ENCODE data around the gene CST7.

CST7 gene

DNA sequence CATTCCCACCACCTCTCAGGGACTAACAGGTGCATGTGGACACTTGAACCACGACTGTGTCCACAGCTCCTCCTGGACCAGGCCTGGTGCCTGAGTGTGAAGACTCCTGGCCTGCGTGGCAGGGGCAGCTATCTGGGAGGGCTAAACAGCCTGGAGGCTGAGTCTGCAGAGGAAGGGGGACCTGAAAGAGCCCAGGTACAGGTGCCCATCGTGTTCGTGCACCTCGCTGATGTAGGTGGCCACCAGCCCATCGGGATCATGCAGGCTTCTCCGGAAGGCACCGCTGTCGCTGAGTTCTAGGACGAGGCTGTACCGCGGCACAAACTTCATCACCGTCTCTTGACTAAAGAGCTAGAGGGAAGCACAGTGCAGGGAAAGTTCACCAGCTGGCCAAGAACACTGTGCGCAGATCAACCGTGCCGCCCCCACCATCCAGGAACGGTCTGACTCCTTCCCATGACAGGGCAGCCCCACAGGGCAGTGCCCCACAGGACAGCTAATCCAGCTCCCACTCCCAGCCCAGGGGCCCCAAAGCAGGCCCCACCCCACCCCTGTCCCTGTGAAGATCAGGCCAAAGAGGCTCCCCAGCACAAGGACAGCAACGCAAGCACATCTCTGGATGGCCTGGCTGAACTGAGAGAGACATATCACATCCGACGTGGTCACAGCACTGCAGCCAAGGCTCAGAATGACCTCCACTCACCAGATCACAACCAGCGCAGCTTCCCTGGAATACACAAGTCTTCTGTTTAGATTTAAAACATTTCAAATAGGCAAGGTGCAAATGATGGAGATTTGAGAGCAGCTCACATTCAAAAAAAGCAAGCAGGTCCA is 14.8 kb downstream of the CST7 start:
- no peak for DNase-seq

DNA sequence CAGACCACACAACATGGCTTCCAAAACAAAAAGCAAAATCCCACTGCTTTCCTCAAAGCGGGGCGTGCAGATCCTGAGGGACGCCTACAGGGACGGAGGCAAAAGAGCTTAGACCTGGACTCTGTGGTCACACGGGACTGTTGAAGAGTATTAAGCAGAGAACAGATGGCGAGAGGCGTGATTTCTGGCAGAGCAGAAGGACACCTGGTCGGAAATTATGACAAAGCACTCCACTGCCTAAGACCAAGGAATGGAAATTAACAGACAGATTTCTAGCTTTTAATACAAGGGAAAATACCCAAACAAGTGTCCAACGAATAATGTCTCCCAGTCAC is 15.4 kb downstream of the CST7 start:
- no peak for DNase-seq

- no peak for DNase-seq
Measured at GRCh38 chr20:24965065-24965919, 16.2 kb downstream of the CST7 start.

GRCh38 chr20:24966317-24967012 is 17.4 kb downstream of the CST7 start:
- no peak for DNase-seq

DNA sequence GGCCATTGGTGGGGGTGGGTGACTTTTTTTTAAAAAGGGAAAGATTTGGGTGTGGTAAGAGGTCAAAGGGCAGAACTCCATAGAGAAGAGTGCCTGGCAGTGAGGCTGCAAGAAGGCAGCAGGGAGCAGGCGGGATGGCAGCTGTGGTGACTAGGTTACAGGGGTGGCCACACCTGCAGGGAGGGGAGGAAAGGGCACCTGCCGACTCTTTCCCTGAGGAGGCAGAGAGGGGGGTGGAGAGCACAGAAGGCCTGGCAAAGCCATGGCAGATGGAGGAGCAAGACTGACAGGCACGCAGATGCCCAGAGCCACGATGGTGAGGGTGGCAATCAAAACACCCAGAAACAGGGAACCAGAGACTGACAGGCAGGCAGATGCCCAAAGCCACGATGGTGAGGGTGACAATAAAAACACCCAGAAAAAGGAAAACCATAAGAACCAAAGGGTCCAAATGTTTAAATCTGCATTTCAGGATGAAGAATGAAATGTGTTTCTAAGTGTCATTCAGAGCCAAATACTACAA is 19.3 kb downstream of the CST7 start:
- no peak for DNase-seq

- DNase-seq, result no peak
Measured at GRCh38 chr20:24969186-24970029, 20.3 kb downstream of the CST7 start.

DNA sequence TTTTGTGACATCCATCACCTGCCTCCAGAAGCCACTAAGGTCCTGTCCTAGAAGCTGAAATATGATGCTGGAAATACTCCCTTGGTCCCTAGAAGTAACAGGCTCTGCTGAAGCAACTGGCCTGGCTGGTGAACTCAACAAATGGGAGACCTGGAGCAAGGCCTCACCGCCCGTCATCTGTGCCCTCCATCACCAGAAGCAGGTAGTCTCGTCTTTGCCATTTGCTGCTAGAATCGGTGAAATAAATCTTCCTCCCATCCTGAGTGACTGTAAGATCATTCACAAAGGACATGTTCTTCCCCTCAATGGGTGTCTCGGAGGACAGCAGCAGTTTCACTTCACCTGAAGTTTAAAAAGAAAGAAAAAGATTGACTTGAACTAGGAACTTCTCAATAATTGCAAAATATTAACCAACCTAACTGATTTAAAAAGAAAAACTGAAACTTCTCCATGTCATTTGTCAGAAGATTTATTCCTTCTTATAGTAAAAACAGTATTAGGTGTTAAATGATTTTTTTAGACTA is 21.0 kb downstream of the CST7 start:
- DNase-seq, result no peak

GRCh38 chr20:24970754-24971153 is 21.7 kb downstream of the CST7 start:
- DNase-seq, result no peak

GRCh38 chr20:24971376-24972101 is 22.5 kb downstream of the CST7 start:
- DNase-seq, result no peak

DNA sequence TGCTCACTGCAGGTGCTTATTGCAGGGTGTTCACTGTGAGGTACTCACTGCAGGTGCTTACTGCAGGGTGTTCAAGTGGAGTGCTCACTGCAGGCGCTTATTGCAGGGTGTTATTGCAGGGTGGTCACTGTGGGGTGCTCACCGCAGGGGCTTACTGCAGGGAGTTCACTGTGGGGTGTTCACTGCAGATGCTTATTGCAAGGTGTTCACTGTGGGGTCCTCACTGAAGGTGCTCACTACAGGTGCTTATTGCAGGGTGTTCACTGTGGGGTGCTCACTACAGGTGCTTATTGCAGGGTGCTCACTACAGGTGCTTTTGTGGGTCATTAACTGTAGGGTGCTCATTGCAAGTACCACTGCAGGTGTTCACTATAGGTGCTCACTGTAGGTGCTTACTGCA is 23.3 kb downstream of the CST7 start:
- no peak for DNase-seq

DNA sequence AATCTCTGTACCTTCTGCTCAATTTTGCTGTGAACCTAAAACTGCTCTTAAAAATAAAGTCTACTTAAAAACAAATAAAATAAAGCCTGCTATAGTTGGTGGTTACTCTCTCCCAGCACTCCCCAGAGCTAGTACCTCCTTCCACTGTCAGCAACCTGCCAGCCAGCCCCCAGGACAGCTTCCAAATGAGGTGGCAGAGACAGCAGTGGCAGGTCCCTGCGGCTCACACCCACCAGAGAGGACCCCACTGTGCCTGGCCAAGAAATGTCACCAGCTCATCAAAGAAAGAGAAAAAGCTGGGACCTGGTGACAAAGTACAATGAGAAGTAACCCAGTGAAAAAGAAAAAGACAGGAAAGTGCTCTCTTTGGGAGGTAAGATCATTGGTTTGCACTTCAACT is 28.3 kb downstream of the CST7 start:
- no peak for DNase-seq

- DNase-seq, result peak in 13 of 56 donors; percentile 19 to 64 (median 29)
Measured at GRCh38 chr20:24977797-24978196, 28.7 kb downstream of the CST7 start.

- DNase-seq, result peak in 42 of 56 donors; percentile 18 to 82 (median 55)
Measured at GRCh38 chr20:24978513-24978912, 29.4 kb downstream of the CST7 start.

DNA sequence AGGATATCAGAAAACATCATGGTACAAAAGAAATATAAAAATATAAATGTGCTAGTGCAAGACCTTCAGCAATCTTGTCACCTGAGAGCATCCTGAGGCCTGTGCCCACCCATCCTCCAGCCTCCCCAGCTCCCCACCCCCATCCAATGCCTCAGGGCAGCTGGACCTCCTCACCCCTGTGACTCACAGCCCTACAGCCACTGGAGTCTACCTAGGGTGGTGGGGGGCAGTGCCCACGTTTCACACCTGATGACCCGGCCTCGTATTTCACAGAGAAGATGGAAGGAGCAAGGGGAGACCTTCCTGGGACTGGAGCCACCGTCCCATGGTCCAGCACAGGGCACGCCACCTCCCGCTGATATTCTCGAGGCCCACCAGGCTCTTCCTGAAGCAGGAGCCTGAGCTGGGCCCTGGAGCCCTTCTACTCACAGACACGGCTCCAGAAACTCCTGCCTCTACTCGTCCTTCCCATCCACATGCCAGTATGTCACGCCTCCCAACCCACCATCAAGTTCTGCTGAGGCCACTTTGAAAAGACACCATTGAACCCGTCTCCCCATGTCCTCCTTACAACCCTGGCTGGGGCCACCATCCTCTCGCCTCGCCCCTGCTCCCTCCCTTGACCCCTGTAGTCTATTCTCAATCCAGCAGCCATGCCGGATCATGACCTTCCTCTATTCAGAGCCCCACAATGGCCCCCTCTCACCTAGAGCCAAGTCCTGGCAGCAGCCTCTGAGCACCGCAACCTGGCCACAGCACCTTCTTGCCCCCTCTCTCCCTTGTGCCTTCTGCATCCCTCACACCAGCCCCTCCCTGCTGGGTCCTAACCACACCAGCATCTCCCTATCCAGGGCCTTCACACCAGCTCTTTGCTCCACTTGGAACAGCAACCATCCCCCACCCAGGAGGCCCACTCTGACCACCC is 30.2 kb downstream of the CST7 start:
- no peak for DNase-seq

DNA sequence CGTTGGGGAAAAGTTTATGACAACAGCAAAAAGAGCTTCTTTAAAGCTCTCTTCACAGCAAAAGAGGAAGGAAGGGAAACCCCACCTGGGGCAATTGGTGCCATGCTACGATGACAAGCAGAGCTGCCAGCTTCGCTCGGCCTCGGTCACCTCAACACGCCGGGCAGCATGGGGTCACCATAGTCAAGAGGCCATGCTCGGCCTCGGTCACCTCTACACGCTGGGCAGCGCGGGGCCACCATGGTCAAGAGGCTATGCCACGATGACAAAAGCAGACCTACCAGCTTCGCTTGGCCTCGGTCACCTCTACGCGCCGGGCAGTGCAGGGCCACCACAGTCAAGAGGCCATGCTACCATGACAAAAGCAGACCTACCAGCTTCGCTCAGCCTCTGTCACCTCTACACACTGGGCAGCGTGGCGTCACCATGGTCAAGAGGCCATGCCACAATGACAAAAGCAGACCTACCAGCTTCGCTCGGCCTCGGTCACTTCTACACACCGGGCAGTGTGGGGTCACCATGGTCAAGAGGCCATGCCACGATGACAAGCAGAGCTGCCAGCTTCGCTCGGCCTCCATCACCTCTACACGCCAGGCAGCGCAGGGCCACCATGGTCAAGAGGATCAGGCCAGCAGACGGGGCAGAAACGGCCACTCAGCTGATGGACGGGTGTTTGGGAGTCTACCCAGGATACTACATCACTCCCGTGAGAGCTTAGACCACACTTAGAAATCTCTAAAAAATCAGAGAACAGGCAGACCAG is 31.4 kb downstream of the CST7 start:
- no peak for DNase-seq

DNA sequence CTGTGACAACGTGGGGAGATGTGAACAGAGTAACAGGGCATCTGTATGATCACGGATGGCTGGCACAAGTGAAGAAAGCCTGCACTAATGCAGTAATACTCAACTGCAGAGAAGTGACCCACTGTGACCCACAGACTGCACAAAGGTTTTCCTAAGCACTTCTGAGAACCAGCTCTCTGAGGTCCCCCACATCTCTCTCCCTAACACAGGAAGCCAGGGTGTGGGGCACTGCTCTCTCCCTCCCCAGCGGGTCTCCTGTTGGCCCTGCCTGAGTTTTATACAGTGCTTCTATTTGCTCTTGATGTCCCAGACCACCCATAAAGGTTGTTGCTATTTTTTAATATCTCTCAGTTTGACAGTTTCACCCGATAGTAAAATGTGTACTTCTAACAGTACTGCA is 32.2 kb downstream of the CST7 start:
- no peak for DNase-seq

DNA sequence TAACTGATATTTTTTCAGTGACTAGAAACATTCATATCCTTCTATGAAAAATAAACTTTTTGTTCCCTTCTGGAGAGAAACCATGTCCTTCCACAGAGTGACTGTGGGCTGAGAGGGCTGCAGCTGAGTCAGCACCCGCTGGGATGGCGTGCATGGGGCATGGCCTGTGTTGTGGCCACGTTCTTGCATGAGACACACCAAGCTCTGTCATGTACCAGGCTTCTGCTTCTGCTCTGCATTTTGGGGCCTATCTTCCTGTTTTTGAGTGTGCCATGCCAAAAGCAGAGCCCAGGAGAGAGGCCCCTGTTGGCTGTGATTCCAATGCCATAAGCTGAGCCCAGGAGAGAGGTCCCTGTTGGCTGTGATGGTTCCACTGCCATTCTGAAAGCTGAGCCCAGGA is 32.7 kb downstream of the CST7 start:
- DNase-seq, result peak in 9 of 56 donors; percentile 18 to 60 (median 29)

- no peak for DNase-seq
Measured at GRCh38 chr20:24983896-24984295, 34.8 kb downstream of the CST7 start.

Measured in amygdala (tissue), 56 donors.